ENCODE measurements around the gene PPP1R3G.

PPP1R3G gene

GRCh38 chr6:5115168-5115567 is 30.0 kb downstream of the PPP1R3G start:
- H3K4ac ChIP-seq (ENCODE audit: low read depth, low read length): no peak overlapping the region
- H3K18ac ChIP-seq (ENCODE audit: low read length): no peak overlapping the region
- no peak overlapping the region for H2BK5ac ChIP-seq (ENCODE audit: low read depth, low read length, poor library complexity)
- H3K4me1 ChIP-seq (ENCODE audit: control insufficient read depth in 1 of 2, insufficient read depth in 2 of 2, low read length in 2 of 2): peaks cover 0 to 12% of the 10 kb centered on the region in 2 experiments
- no peak overlapping the region for H3K27ac ChIP-seq (ENCODE audit: low read depth, low read length)
- H3K9ac ChIP-seq (ENCODE audit: low read length): no peak overlapping the region
- H3K27me3 ChIP-seq (ENCODE audit: insufficient read depth, low read length): no peaks in the 10 kb centered on the region
- H3K4me2 ChIP-seq (ENCODE audit: low read length): no peak overlapping the region
- no peaks in the 10 kb centered on the region for H3K36me3 ChIP-seq (ENCODE audit: control insufficient read depth in 1 of 2, insufficient read depth in 2 of 2, low read length in 2 of 2)
- peak; percentile 64 to 74 for DNase-seq
- H4K12ac ChIP-seq (ENCODE audit: low read depth, low read length): no peak overlapping the region
- no peak overlapping the region for H2BK12ac ChIP-seq (ENCODE audit: low read length)
- H3K4me3 ChIP-seq (ENCODE audit: low read depth, low read length): no peak overlapping the region
- no peak overlapping the region for H2BK120ac ChIP-seq (ENCODE audit: insufficient read depth, low read length, poor library complexity)
- no peaks in the 10 kb centered on the region for H3K79me2 ChIP-seq (ENCODE audit: control insufficient read depth, insufficient read depth, low read length, poor library complexity)
- H4K91ac ChIP-seq (ENCODE audit: low read depth, low read length): no peak overlapping the region
- WGBS (ENCODE audit: extremely low coverage, insufficient coverage, insufficient read length): no CpG with 5 or more reads among the region's 10 CpGs
- no peak overlapping the region for H3K23ac ChIP-seq (ENCODE audit: low read length)
- H3K14ac ChIP-seq (ENCODE audit: low read length): no peak overlapping the region
- H2AFZ ChIP-seq (ENCODE audit: insufficient read depth, low read length, poor library complexity): no peak overlapping the region
- H3K79me1 ChIP-seq (ENCODE audit: low read length): no peaks in the 10 kb centered on the region
- no peaks in the 10 kb centered on the region for H3K9me3 ChIP-seq (ENCODE audit: insufficient read depth, low read depth, low read length)
- no peak overlapping the region for H2AK5ac ChIP-seq (ENCODE audit: low read length)
- no peak overlapping the region for H4K8ac ChIP-seq (ENCODE audit: low read depth, low read length)

- H2BK120ac ChIP-seq (ENCODE audit: insufficient read depth, low read length, poor library complexity): no peak overlapping the region
- no peak overlapping the region for H3K4me2 ChIP-seq (ENCODE audit: low read length)
- no peaks in the 10 kb centered on the region for H3K27me3 ChIP-seq (ENCODE audit: insufficient read depth, low read length)
- H2BK5ac ChIP-seq (ENCODE audit: low read depth, low read length, poor library complexity): no peak overlapping the region
- no peaks in the 10 kb centered on the region for H3K36me3 ChIP-seq (ENCODE audit: control insufficient read depth in 1 of 2, insufficient read depth in 2 of 2, low read length in 2 of 2)
- H4K8ac ChIP-seq (ENCODE audit: low read depth, low read length): no peak overlapping the region
- DNase-seq: no peak
- H3K4ac ChIP-seq (ENCODE audit: low read depth, low read length): no peak overlapping the region
- H2BK12ac ChIP-seq (ENCODE audit: low read length): no peak overlapping the region
- H3K9me3 ChIP-seq (ENCODE audit: insufficient read depth, low read depth, low read length): no peaks in the 10 kb centered on the region
- H3K9ac ChIP-seq (ENCODE audit: low read length): no peak overlapping the region
- H3K4me1 ChIP-seq (ENCODE audit: control insufficient read depth in 1 of 2, insufficient read depth in 2 of 2, low read length in 2 of 2): peaks cover 0 to 12% of the 10 kb centered on the region in 2 experiments
- H3K79me2 ChIP-seq (ENCODE audit: control insufficient read depth, insufficient read depth, low read length, poor library complexity): no peaks in the 10 kb centered on the region
- H3K23ac ChIP-seq (ENCODE audit: low read length): no peak overlapping the region
- WGBS (ENCODE audit: extremely low coverage, insufficient coverage, insufficient read length): no CpG with 5 or more reads among the region's 9 CpGs
- no peak overlapping the region for H3K4me3 ChIP-seq (ENCODE audit: low read depth, low read length)
- H4K91ac ChIP-seq (ENCODE audit: low read depth, low read length): no peak overlapping the region
- H2AFZ ChIP-seq (ENCODE audit: insufficient read depth, low read length, poor library complexity): no peak overlapping the region
- no peak overlapping the region for H3K18ac ChIP-seq (ENCODE audit: low read length)
- H3K27ac ChIP-seq (ENCODE audit: low read depth, low read length): no peak overlapping the region
- no peak overlapping the region for H2AK5ac ChIP-seq (ENCODE audit: low read length)
- H4K12ac ChIP-seq (ENCODE audit: low read depth, low read length): no peak overlapping the region
- no peaks in the 10 kb centered on the region for H3K79me1 ChIP-seq (ENCODE audit: low read length)
- H3K14ac ChIP-seq (ENCODE audit: low read length): no peak overlapping the region
These were observed 31.3 kb downstream of the PPP1R3G start for GRCh38 chr6:5116243-5116991.

- no peaks in the 10 kb centered on the region for H3K36me3 ChIP-seq (ENCODE audit: control insufficient read depth in 1 of 2, insufficient read depth in 2 of 2, low read length in 2 of 2)
- no peak overlapping the region for H3K4me3 ChIP-seq (ENCODE audit: low read depth, low read length)
- H3K4me1 ChIP-seq (ENCODE audit: control insufficient read depth in 1 of 2, insufficient read depth in 2 of 2, low read length in 2 of 2): no peaks in the 10 kb centered on the region
- H4K91ac ChIP-seq (ENCODE audit: low read depth, low read length): no peak overlapping the region
- H3K4me2 ChIP-seq (ENCODE audit: low read length): no peak overlapping the region
- no peak overlapping the region for H3K14ac ChIP-seq (ENCODE audit: low read length)
- H3K4ac ChIP-seq (ENCODE audit: low read depth, low read length): no peak overlapping the region
- no peak overlapping the region for H2AK5ac ChIP-seq (ENCODE audit: low read length)
- no peak overlapping the region for H3K9ac ChIP-seq (ENCODE audit: low read length)
- H2BK12ac ChIP-seq (ENCODE audit: low read length): no peak overlapping the region
- no peak overlapping the region for H3K23ac ChIP-seq (ENCODE audit: low read length)
- H3K27ac ChIP-seq (ENCODE audit: low read depth, low read length): no peak overlapping the region
- no peak overlapping the region for H4K12ac ChIP-seq (ENCODE audit: low read depth, low read length)
- H3K18ac ChIP-seq (ENCODE audit: low read length): no peak overlapping the region
- no peaks in the 10 kb centered on the region for H3K79me1 ChIP-seq (ENCODE audit: low read length)
- H3K9me3 ChIP-seq (ENCODE audit: insufficient read depth, low read depth, low read length): peaks cover 1% of the 10 kb centered on the region
- no peak overlapping the region for H2BK120ac ChIP-seq (ENCODE audit: insufficient read depth, low read length, poor library complexity)
- no peak overlapping the region for H4K8ac ChIP-seq (ENCODE audit: low read depth, low read length)
- H2BK5ac ChIP-seq (ENCODE audit: low read depth, low read length, poor library complexity): no peak overlapping the region
- no CpG with 5 or more reads among the region's 17 CpGs for WGBS (ENCODE audit: extremely low coverage, insufficient coverage, insufficient read length)
- DNase-seq: no peak
- no peak overlapping the region for H2AFZ ChIP-seq (ENCODE audit: insufficient read depth, low read length, poor library complexity)
- no peaks in the 10 kb centered on the region for H3K79me2 ChIP-seq (ENCODE audit: control insufficient read depth, insufficient read depth, low read length, poor library complexity)
- no peaks in the 10 kb centered on the region for H3K27me3 ChIP-seq (ENCODE audit: insufficient read depth, low read length)
These were observed 34.2 kb downstream of the PPP1R3G start for GRCh38 chr6:5119090-5119951.

- no CpG with 5 or more reads among the region's 10 CpGs for WGBS (ENCODE audit: extremely low coverage, insufficient coverage, insufficient read length)
- Histone ChIP-seq H3K27ac (ENCODE audit: low read depth, low read length) (no peak overlapping the region), H3K9me3 (ENCODE audit: insufficient read depth, low read depth, low read length) (peaks cover 1% of the 10 kb centered on the region), H3K18ac (ENCODE audit: low read length) (no peak overlapping the region), H4K91ac (ENCODE audit: low read depth, low read length) (no peak overlapping the region), H3K79me2 (ENCODE audit: control insufficient read depth, insufficient read depth, low read length, poor library complexity) (no peaks in the 10 kb centered on the region), H3K4me3 (ENCODE audit: low read depth, low read length) (no peak overlapping the region), H3K27me3 (ENCODE audit: insufficient read depth, low read length) (no peaks in the 10 kb centered on the region), H4K8ac (ENCODE audit: low read depth, low read length) (no peak overlapping the region), H4K12ac (ENCODE audit: low read depth, low read length) (no peak overlapping the region), H2AFZ (ENCODE audit: insufficient read depth, low read length, poor library complexity) (no peak overlapping the region), H2BK12ac (ENCODE audit: low read length) (no peak overlapping the region), H3K9ac (ENCODE audit: low read length) (no peak overlapping the region), H2AK5ac (ENCODE audit: low read length) (no peak overlapping the region), H3K23ac (ENCODE audit: low read length) (no peak overlapping the region), H3K4me1 (ENCODE audit: control insufficient read depth in 1 of 2, insufficient read depth in 2 of 2, low read length in 2 of 2) (peaks cover 1 to 2% of the 10 kb centered on the region in 2 experiments), H3K4me2 (ENCODE audit: low read length) (no peak overlapping the region), H3K36me3 (ENCODE audit: control insufficient read depth in 1 of 2, insufficient read depth in 2 of 2, low read length in 2 of 2) (no peaks in the 10 kb centered on the region), H3K4ac (ENCODE audit: low read depth, low read length) (no peak overlapping the region), H2BK120ac (ENCODE audit: insufficient read depth, low read length, poor library complexity) (no peak overlapping the region), H3K79me1 (ENCODE audit: low read length) (no peaks in the 10 kb centered on the region), H2BK5ac (ENCODE audit: low read depth, low read length, poor library complexity) (no peak overlapping the region), H3K14ac (ENCODE audit: low read length) (no peak overlapping the region)
- DNase-seq: no peak
These were observed 34.9 kb downstream of the PPP1R3G start for GRCh38 chr6:5120011-5120410.

Measured in trophoblast cell (in vitro differentiated cells and primary cell).